HCT116 (cell line): ENCODE results near the gene VANGL1. TPM values are rescaled to one million over a fixed set of nuclear protein-coding genes. Genes with fewer than 3 reads are reported as not detected.

ENCODE experiments used
- ATAC-seq: fragments of 200-7000 bp; cut with Tn5 transposase; 2 replicates; pipeline ENCODE4 v1.9.1; 2020; ENCODE audit warnings: mild to moderate bottlenecking, moderate library complexity
- BruUV-seq: library from RNA; stranded (reverse); fragments of 400-500 nt; replicated peaks from 2 replicates; lab custom pipeline; 2021; lab: Mats Ljungman, UMichigan
- CTCF ChIA-PET: fragments of 300-600 bp; sonication (Branson Sonifier 250); formaldehyde crosslinking; loops from one replicate; lab custom pipeline; 2021; ENCODE audit warnings: antibody characterized with exemption; lab: Charles Lee
- POLR2A ChIA-PET: fragments of 300-600, 350-600 bp; sonication (Branson Sonifier 250); formaldehyde crosslinking; loops from one replicate; lab custom pipeline; 2021; ENCODE audit warnings: antibody characterized with exemption; lab: Charles Lee
- RAD21 ChIA-PET, 2 experiments: fragments of 300-600 bp; sonication (Branson Sonifier 250); formaldehyde crosslinking; loops; one replicate each; lab custom pipeline; 2023; ENCODE audit warnings: low total read pairs in 2 of 2; ENCODE audit not compliant: uncharacterized antibody in 2 of 2, unreplicated experiment in 2 of 2, low non-redundant PET in 1 of 2; lab: Charles Lee
- DNase-seq: peaks from one replicate; pipeline ENCODE4 v3.0.0-alpha.2; 2010; ENCODE audit warnings: low read depth, low spot score
- H2AFZ ChIP-seq: fragments of 200-600 bp; shearing (Covaris generic), sonication (generic); 2 replicates; pipeline ENCODE4 v1.6.1; 2017; ENCODE audit warnings: low read depth, mixed run types, mixed read lengths, antibody characterized with exemption, low read length; ENCODE audit not compliant: poor library complexity, severe bottlenecking
- H3K27ac ChIP-seq: 2 replicates; pipeline ENCODE4 v1.5.1; 2012; ENCODE audit warnings: low read depth, low read length
- H3K27me3 ChIP-seq: fragments of 200-600 bp; sonication (generic); 2 replicates; pipeline ENCODE4 v1.6.1; 2016; ENCODE audit warnings: mixed run types, low read length, mixed read lengths; ENCODE audit not compliant: insufficient read depth
- H3K36me3 ChIP-seq, 2 experiments: fragments of 200-500 bp in 1 of 2; fragments of 200-600 bp in 1 of 2; sonication (Bioruptor generic) in 1 of 2; sonication (generic) in 1 of 2; 2 replicates each; pipeline versions ENCODE4 v1.5.1 to v1.6.1; 2014 to 2016; ENCODE audit warnings: low read length in 2 of 2, inconsistent platforms in 1 of 2, mixed read lengths in 1 of 2, mixed run types in 1 of 2; ENCODE audit not compliant: insufficient read depth in 2 of 2, control insufficient read depth in 1 of 2
- H3K4me1 ChIP-seq, 2 experiments: fragments of 200-600 bp in 1 of 2; sonication (generic) in 1 of 2; 2 replicates each; pipeline versions ENCODE4 v1.5.1 to v1.6.1; 2012 to 2017; ENCODE audit warnings: low read length in 2 of 2, inconsistent platforms in 1 of 2, mild to moderate bottlenecking in 1 of 2, mixed read lengths in 1 of 2, mixed run types in 1 of 2, moderate library complexity in 1 of 2; ENCODE audit not compliant: insufficient read depth in 2 of 2, control insufficient read depth in 1 of 2
- H3K4me2 ChIP-seq: fragments of 200-600 bp; sonication (generic); 2 replicates; pipeline ENCODE4 v1.6.1; 2017; ENCODE audit warnings: mixed run types, low read length, mixed read lengths
- H3K4me3 ChIP-seq, 2 experiments: fragments of 200-600 bp in 1 of 2; sonication (generic) in 1 of 2; replicated peaks in 1 of 2; 2 replicates each; pipeline ENCODE4 v1.5.1; 2011 to 2016; ENCODE audit warnings: low read length in 2 of 2, control low read depth in 1 of 2, low read depth in 1 of 2, mild to moderate bottlenecking in 1 of 2, mixed read lengths in 1 of 2, mixed run types in 1 of 2
- H3K79me2 ChIP-seq: fragments of 200-600 bp; sonication (generic); 2 replicates; pipeline ENCODE4 v1.6.1; 2017; ENCODE audit warnings: mild to moderate bottlenecking, mixed run types, low read length, moderate library complexity, mixed read lengths; ENCODE audit not compliant: insufficient read depth
- H3K9ac ChIP-seq: fragments of 200-600 bp; sonication (generic); 2 replicates; pipeline ENCODE4 v1.6.1; 2016; ENCODE audit warnings: low read length, mixed read lengths
- H3K9me2 ChIP-seq: fragments of 200-600 bp; sonication (generic), shearing (Covaris generic); 2 replicates; pipeline ENCODE4 v1.6.1; 2017; ENCODE audit warnings: mixed run types, mild to moderate bottlenecking, moderate library complexity; ENCODE audit not compliant: insufficient read depth
- H3K9me3 ChIP-seq, 2 experiments: fragments of 200-500 bp in 1 of 2; fragments of 200-600 bp in 1 of 2; sonication (Bioruptor generic) in 1 of 2; sonication (generic) in 1 of 2; 2 replicates each; pipeline ENCODE4 v1.6.1; 2014 to 2017; ENCODE audit warnings: low read length in 2 of 2, mixed read lengths in 2 of 2, inconsistent platforms in 1 of 2, low read depth in 1 of 2, mild to moderate bottlenecking in 1 of 2, mixed run types in 1 of 2, moderate library complexity in 1 of 2; ENCODE audit not compliant: control insufficient read depth in 1 of 2, insufficient read depth in 1 of 2
- H4K20me1 ChIP-seq: fragments of 200-600 bp; sonication (generic), shearing (Covaris generic); 2 replicates; pipeline ENCODE4 v1.6.1; 2017; ENCODE audit warnings: mixed run types, mild to moderate bottlenecking, moderate library complexity; ENCODE audit not compliant: insufficient read depth
- CTCF ChIP-seq, 3 experiments: fragments of 200-600 bp in 1 of 3; sonication (generic) in 1 of 3; IDR thresholded peaks in 2 of 3; conservative IDR thresholded peaks in 1 of 3; 2 replicates each; pipeline ENCODE4 v1.5.1; 2012 to 2017; ENCODE audit warnings: low read depth in 2 of 3, low read length in 2 of 3, antibody characterized with exemption in 1 of 3, borderline replicate concordance in 1 of 3, control low read depth in 1 of 3, mild to moderate bottlenecking in 1 of 3, mixed read lengths in 1 of 3, mixed run types in 1 of 3, moderate library complexity in 1 of 3; ENCODE audit not compliant: insufficient read depth in 1 of 3
- EGR1 ChIP-seq: IDR thresholded peaks from 2 replicates; pipeline ENCODE4 v1.6.1; 2012; ENCODE audit warnings: low read depth
- MAX ChIP-seq: IDR thresholded peaks from 2 replicates; pipeline ENCODE4 v1.6.1; 2012
- RAD21 ChIP-seq: IDR thresholded peaks from 2 replicates; pipeline ENCODE4 v1.6.1; 2012; ENCODE audit warnings: low read depth, mild to moderate bottlenecking
- REST ChIP-seq: IDR thresholded peaks from 2 replicates; pipeline ENCODE4 v1.6.1; 2012; ENCODE audit warnings: low read depth
- SP1 ChIP-seq: IDR thresholded peaks from 2 replicates; pipeline ENCODE4 v1.6.1; 2012; ENCODE audit warnings: low read depth
- TCF7L2 ChIP-seq: IDR thresholded peaks from 2 replicates; pipeline ENCODE4 v1.7.0; 2011; ENCODE audit warnings: borderline replicate concordance, inconsistent platforms; ENCODE audit not compliant: insufficient read depth, insufficient read length; ENCODE audit errors: extremely low read depth
- YY1 ChIP-seq: IDR thresholded peaks from 2 replicates; pipeline ENCODE4 v1.6.1; 2011; ENCODE audit warnings: low read length, low read depth, moderate library complexity, mild to moderate bottlenecking; ENCODE audit not compliant: insufficient replicate concordance; ENCODE audit errors: extremely low read depth
- ZBTB33 ChIP-seq: IDR thresholded peaks from 2 replicates; pipeline ENCODE4 v1.6.1; 2011; ENCODE audit warnings: mild to moderate bottlenecking, low read length, moderate library complexity; ENCODE audit not compliant: insufficient replicate concordance; ENCODE audit errors: extremely low read depth
- ZNF274 ChIP-seq: fragments of 200-500 bp; sonication (Bioruptor generic); IDR thresholded peaks from 2 replicates; pipeline ENCODE4 v1.6.1; 2014; ENCODE audit warnings: mild to moderate bottlenecking, low read depth, low read length, inconsistent platforms
- intact Hi-C: fragments of 100-400 bp; cut with micrococcal nuclease; formaldehyde crosslinking; loops from 2 replicates; pipeline ENCODE4 v1.10.0; 2022
- total RNA-seq: library from RNA; stranded (reverse); gene quantifications from one replicate; pipeline ENCODE4 v1.2.1, GENCODE V29; 2021; ENCODE audit not compliant: unreplicated experiment

VANGL1 gene
- total RNA-seq, 1 experiment from 2014 or later = 23.5 TPM

GRCh38 chr1:115687744-115688143 is 46.0 kb downstream of the VANGL1 start (continued):
- TF ChIP-seq REST (no peak), TCF7L2 (no peak), ZNF274 (no peak), SP1 (no peak), RAD21 (no peak), EGR1 (no peak)

DNA sequence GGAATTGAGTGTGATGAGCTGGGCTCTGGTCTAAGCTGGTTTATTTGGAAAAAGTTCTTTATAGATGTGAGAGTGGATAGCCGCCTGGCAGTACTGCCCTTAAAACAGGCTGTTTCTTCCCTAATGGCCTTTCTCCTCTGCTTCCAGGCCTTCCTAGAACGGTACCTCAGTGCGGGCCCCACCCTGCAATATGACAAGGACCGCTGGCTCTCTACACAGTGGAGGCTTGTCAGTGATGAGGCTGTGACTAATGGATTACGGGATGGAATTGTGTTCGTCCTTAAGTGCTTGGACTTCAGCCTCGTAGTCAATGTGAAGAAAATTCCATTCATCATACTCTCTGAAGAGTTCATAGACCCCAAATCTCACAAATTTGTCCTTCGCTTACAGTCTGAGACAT is 49.2 kb downstream of the VANGL1 start:
- ATAC-seq (no peak), DNase-seq (no peak)
- ChIA-PET RAD21 (no interaction called here), POLR2A (no interaction called here), CTCF (no interaction called here)
- Histone ChIP-seq H3K27me3 (no peaks in the 10 kb centered on the region), H3K9me3 (no peaks in the 10 kb centered on the region), H3K79me2 (no peaks in the 10 kb centered on the region), H2AFZ (no peak overlapping the region), H3K9me2 (no peaks in the 10 kb centered on the region), H3K27ac (no peak overlapping the region), H3K4me3 (no peak overlapping the region), H3K36me3 (peaks cover 10 to 15% of the 10 kb centered on the region in 2 experiments; a peak in 3 of 4 replicates), H3K4me2 (no peak overlapping the region), H3K4me1 (no peaks in the 10 kb centered on the region), H4K20me1 (no peaks in the 10 kb centered on the region), H3K9ac (no peak overlapping the region)
- no TSS peak for BruUV-seq
- intact Hi-C loops = no loop called here
- TF ChIP-seq ZBTB33 (no peak), EGR1 (no peak), YY1 (no peak), CTCF (IDR thresholded peaks at IDR 0.05 in 2 of 3, conservative IDR thresholded peaks at IDR 0.05 in 1 of 3; ENCODE audit: borderline replicate concordance in 1 of 3, insufficient read depth in 1 of 3, low read depth in 2 of 3, low read length in 2 of 3) (no peak), MAX (no peak), REST (no peak), ZNF274 (no peak), TCF7L2 (no peak), RAD21 (no peak)
